Activated T-cell treated with anti-CD3 and anti-CD28 coated beads, Interleukin-2, amount 50 U/mL, for 72 hours (primary cell): ENCODE measurements around the gene RAB25. TPM values are rescaled to one million over a fixed set of nuclear protein-coding genes. Genes with fewer than 3 reads are reported as not detected.
A peak's percentile ranks its signal among the peaks of the same experiment; 100 is the strongest.
"Not testable (repeated sequence)": the region's sequence is repeated elsewhere in the genome, so short reads cannot be mapped to it uniquely, and the experiment has no call there.

ENCODE experiments used
- ATAC-seq, 2 donors: fragments of 150-1000 bp; cut with Tn5 transposase; replicated peaks in 1 of 2; 2 replicates each; pipeline ENCODE4 v1.10.0; 2021; ENCODE audit warnings: moderate library complexity in 2 of 2, mild to moderate bottlenecking in 1 of 2
- DNase-seq, 2 donors: peaks; one replicate each; pipeline ENCODE4 v3.0.0; 2021 to 2022; ENCODE audit warnings: mixed read lengths in 1 of 2
- H3K27ac Mint-ChIP-seq: one replicate; pipeline ENCODE4 v1.8.0; 2022; ENCODE audit warnings: mild to moderate bottlenecking, moderate library complexity, mixed read lengths
- H3K27me3 Mint-ChIP-seq: one replicate; pipeline ENCODE4 v1.8.0; 2022; ENCODE audit warnings: low read depth, mixed read lengths
- H3K36me3 Mint-ChIP-seq, 2 donors: one replicate each; pipeline ENCODE4 v1.8.0; 2022; ENCODE audit warnings: mixed read lengths in 2 of 2, mild to moderate bottlenecking in 1 of 2; ENCODE audit not compliant: insufficient read depth in 2 of 2
- H3K4me1 Mint-ChIP-seq: one replicate; pipeline ENCODE4 v1.8.0; 2022; ENCODE audit warnings: low read depth, mixed read lengths
- H3K4me3 Mint-ChIP-seq, 2 donors: one replicate each; pipeline ENCODE4 v1.8.0; 2022; ENCODE audit warnings: mild to moderate bottlenecking in 2 of 2, mixed read lengths in 2 of 2, moderate library complexity in 2 of 2
- H3K9me3 Mint-ChIP-seq, 2 donors: one replicate each; pipeline ENCODE4 v1.8.0; 2022; ENCODE audit warnings: mixed read lengths in 2 of 2
- total RNA-seq, 2 donors: library from RNA; stranded (reverse); gene quantifications; one replicate each; pipeline ENCODE4 v1.2.3, GENCODE V29; 2022

RAB25 gene
- total RNA-seq, result under 1 TPM; 0.53 to 0.95 TPM

DNA sequence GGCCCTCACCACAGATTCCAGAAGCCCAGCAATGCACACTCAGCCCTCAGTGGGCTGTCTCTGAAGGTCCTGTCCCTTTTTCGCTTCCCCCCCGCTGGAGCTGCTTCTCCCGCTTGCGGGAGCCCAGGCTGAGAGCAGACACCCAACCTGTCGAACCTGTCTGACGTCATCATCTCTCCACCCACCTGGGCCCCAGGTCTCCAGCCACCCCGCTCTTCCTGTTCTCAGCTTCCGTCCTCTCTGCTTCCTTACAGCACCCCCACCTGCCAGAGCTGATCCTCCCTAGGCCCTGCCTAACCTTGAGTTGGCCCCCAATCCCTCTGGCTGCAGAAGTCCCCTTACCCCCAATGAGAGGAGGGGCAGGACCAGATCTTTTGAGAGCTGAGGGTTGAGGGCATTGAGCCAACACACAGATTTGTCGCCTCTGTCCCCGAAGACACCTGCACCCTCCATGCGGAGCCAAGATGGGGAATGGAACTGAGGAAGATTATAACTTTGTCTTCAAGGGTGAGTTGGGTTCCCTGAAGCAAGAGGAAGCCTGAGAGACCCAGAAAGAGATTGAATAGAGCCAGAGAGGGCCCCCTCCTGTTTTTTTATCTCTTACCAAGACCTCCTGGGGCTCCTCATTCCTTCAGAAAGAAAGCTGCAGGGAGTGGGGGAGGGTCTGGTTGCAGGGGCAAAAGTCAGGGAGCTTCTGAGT lies at the start of gene RAB25:
Gene RAB25 (plus strand): TSS at position 224 of the 700 bp plus-strand sequence. CDS start 241 bp downstream, at position 465.
- Mint-ChIP-seq H3K4me3 (no peak within 1 kb of the TSS), H3K36me3 (peaks cover 0 to 2% of the 10 kb centered on the region in 2 donors), H3K9me3 (no peaks in the 10 kb centered on the region), H3K27me3 (no peaks in the 10 kb centered on the region), H3K27ac (peak within 1 kb of the TSS; percentile 20), H3K4me1 (peaks cover 28% of the 10 kb centered on the region)
- ATAC-seq, result no peak
- no peak for DNase-seq

DNA sequence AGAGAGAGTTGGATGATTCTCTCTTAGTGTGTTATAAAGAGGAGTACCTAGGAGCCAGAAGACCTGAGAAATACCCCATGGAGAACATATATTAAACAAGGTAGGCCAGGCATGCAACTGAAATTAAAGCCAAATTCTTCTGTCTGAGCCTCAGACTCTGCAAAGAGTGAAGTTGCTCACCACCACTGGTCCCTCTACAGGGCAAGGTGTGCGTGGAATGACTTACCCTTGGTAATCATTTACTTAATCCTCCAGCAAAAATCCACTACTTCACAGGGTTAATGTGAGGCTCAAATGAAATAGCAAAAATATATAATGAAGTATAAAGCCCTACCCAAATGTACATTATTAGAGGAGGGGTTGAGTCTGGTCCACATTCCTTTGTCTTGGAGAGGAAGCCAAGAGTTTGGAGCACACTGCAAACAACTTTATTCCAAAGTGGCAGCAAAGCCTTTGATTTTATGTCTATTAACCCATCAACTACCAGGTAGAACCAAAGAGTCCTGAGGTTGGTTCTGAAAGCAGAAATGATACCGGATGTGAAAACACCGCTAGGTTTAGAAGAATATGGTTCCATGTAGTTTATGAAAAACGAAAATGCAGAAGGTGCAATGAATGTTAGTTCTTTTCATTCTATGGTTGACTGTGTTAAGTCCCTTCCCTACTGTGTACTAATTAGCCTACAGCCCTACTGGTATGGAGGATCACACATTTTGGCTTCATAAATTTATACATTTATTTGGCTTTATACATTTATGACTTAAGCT lies 48.7 kb upstream of the RAB25 start:
- Mint-ChIP-seq H3K27me3 (no peaks in the 10 kb centered on the region), H3K27ac (peak overlapping the region; percentile 73), H3K4me3 (no peak overlapping the region), H3K36me3 (peaks cover 19 to 33% of the 10 kb centered on the region in 2 donors), H3K9me3 (no peaks in the 10 kb centered on the region), H3K4me1 (no peaks in the 10 kb centered on the region)
- DNase-seq (no peak), ATAC-seq (no peak)

DNA sequence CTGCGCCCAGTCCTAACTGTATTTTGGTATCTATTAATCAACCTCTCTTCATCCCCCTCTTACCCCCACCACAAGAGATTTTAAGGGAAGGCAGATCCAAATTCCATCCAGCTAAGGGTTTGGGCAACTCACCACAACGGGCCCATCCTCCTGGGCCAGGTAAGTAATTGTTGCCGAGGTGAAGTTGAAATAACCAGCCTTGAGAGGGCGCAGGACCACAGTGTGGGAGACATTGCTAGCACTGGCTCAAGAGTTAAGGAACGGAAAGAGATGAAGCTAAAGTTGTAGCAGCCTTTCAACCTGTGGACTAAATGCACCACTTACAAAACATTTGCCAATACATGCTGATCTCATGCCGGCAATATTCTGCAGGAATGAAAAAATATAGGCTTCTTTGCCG lies 46.1 kb upstream of the RAB25 start:
- Mint-ChIP-seq H3K9me3 (no peaks in the 10 kb centered on the region), H3K27me3 (no peaks in the 10 kb centered on the region)

DNA sequence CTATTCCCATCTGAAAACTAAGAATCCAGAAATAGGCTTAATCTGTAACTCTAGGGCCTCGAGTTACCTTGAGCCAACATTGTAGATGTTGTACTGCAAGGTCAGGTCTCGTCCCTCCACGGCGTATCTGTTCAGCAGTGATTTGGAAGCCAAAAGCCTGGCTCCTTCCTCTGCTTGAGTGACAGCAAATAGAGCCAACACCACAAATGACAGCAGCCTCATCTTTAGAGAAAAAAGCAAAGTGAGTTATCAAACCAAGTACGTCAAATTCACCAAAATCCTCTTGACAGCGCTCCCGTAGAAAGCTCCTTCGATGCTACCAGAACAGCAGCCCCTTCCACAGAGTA lies 41.0 kb upstream of the RAB25 start:
- no peak for DNase-seq
- H3K4me1 Mint-ChIP-seq, result peaks cover 22% of the 10 kb centered on the region
- ATAC-seq, result no peak
- H3K27me3 Mint-ChIP-seq, result peaks cover under 1% of the 10 kb centered on the region
- no peaks in the 10 kb centered on the region for H3K9me3 Mint-ChIP-seq
- H3K36me3 Mint-ChIP-seq, result peaks cover 15 to 19% of the 10 kb centered on the region in 2 donors
- peak overlapping the region; percentile 93 to 94 for H3K4me3 Mint-ChIP-seq
- peak overlapping the region; percentile 76 for H3K27ac Mint-ChIP-seq

More for the DNA sequence above, 46.1 kb upstream of the RAB25 start:
- Mint-ChIP-seq H3K4me3 (no peak overlapping the region), H3K27ac (peak overlapping the region; percentile 49), H3K36me3 (peaks cover 21 to 38% of the 10 kb centered on the region in 2 donors), H3K4me1 (peaks cover 10% of the 10 kb centered on the region)
- DNase-seq (no peak), ATAC-seq (no peak)

DNA sequence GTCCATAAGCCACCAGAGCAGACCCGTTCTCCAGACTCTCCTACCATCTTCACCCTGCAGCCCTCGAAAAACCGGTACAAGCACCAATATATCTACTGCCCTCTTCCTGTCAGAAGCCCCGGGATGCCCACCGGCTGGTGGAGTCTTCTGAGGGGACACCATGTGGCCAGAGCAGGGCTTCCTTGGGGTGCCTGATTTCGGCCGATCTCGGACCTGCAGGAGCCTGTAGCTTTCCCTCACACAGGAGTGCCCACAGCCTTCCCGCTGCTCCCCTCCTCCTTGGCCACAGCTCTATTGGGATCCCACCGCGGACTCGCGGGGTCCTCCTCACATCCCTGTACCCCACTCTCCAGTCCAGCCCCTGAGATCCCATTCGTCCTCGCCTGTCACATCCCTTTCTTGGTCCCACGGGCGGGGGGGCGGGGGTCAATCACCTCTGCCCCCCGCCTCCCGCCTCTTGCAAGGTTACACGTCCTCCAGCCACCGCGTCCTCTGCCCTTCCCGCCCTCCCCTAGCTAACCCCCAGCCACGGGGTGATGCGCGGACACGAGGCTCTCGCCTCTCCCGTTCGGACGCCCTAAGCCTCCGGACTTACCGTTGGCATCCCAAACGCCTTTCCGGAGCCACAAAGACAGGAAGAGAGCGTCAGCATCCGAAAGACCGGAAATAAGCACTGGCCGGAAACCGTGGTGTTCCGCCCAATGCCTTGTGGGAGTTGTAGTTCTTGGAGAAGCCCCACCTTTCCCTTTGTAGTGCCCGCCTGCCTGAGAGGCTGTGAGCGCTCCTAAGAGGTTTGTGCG lies 40.5 kb upstream of the RAB25 start, which contains the start of gene SSR2:
Gene SSR2 (minus strand): TSS at position 659 of the 800 bp plus-strand sequence. CDS start 784 bp downstream, outside the sequence.
- Mint-ChIP-seq H3K4me3 (peak within 1 kb of the TSS; percentile 93 to 94), H3K27ac (peak within 1 kb of the TSS; percentile 76), H3K4me1 (peaks cover 25% of the 10 kb centered on the region), H3K36me3 (peaks cover 14 to 19% of the 10 kb centered on the region in 2 donors), H3K27me3 (peaks cover 6% of the 10 kb centered on the region), H3K9me3 (no peaks in the 10 kb centered on the region)
- ATAC-seq, result peak; percentile 100
- peak; percentile 89 to 90 for DNase-seq

DNA sequence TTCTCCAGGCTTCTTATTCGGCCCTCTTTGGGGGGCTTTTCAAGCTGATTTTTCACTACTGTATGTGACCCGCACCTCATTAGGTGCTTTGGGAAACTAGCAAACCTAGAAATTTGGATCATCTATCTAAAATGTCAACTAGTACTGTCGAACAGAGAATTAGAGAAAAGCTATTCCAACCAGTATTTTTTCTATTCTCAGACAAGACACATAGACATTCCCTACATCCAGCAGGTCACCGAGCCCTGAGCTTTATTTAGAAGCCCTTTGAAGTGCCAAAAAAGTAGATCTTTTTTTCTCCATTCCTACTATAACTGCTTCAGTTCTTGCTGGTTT lies 39.9 kb upstream of the RAB25 start:
- Mint-ChIP-seq H3K9me3 (no peaks in the 10 kb centered on the region), H3K4me3 (peak overlapping the region; percentile 93 to 94), H3K4me1 (peaks cover 29% of the 10 kb centered on the region), H3K27ac (peak overlapping the region; percentile 71), H3K27me3 (peaks cover 7% of the 10 kb centered on the region), H3K36me3 (peaks cover 14 to 19% of the 10 kb centered on the region in 2 donors)
- ATAC-seq (no peak), DNase-seq (no peak)

DNA sequence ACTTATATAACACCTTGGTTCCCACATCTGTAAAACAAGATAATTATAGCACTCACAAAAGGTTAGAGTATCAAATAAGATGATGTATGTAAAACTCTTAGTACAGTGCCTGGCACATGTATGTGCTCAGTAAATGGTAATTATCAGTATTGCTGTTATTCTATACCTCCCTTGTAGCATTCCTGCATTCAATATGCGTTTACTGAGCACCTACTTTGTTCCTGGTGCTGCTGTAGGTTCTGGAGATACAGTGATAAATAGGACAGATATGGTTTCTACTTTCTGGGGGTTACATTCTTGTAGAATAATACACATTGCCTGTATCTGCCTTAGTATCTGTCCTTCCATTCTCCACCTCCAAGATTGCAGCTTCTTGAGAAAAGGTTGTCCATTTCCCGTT lies 39.0 kb upstream of the RAB25 start:
- no peaks in the 10 kb centered on the region for H3K9me3 Mint-ChIP-seq
- H3K4me3 Mint-ChIP-seq, result peak overlapping the region; percentile 59 to 63
- ATAC-seq, result no peak
- H3K27ac Mint-ChIP-seq, result peak overlapping the region; percentile 7
- H3K27me3 Mint-ChIP-seq, result peaks cover 7% of the 10 kb centered on the region
- peaks cover 31% of the 10 kb centered on the region for H3K4me1 Mint-ChIP-seq
- H3K36me3 Mint-ChIP-seq, result peaks cover 14 to 17% of the 10 kb centered on the region in 2 donors
- DNase-seq, result no peak

DNA sequence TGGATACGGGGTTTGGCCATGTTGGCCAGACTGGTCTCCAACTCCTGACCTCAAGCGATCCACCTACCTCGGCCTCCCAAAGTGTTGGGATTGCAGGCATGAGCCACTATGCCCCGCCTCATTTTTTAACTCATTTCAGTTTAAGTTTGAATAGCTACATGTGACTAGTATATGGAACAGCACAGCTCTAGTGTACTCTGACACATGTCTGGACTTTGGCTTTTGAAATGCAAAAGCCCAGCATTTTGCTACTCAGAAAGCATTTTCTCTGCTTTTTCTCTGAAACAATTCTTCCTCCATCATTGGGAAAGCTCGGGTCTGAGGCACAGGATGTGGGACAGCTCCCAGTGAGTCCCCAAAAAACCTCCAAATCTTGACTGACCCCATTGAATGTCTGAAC lies 36.2 kb upstream of the RAB25 start:
- no peak for DNase-seq
- no peaks in the 10 kb centered on the region for H3K9me3 Mint-ChIP-seq
- no peak overlapping the region for H3K27ac Mint-ChIP-seq
- H3K27me3 Mint-ChIP-seq, result peaks cover 7% of the 10 kb centered on the region
- H3K4me3 Mint-ChIP-seq, result no peak overlapping the region
- peaks cover 21% of the 10 kb centered on the region for H3K4me1 Mint-ChIP-seq
- H3K36me3 Mint-ChIP-seq, result peaks cover 8% of the 10 kb centered on the region in 2 donors
- no peak for ATAC-seq

DNA sequence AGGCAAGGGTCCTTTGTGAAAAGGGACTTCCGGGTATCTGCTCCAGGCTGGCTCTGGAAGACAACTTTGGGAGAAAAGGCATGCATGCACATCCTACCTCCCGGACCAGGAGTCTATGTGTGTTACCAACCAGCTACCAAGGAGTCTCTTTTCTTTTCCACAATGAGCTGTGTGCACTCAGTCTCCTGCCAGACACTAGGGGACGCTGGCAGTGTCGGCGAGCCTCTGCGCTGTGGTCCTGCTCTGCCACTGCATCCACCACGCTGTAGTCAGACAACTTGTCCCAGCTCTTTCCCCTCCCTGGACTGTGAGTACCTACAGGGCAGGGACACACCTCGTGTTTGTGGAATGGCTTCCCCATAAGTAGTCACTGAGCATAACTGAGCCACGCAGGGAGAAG lies 35.1 kb upstream of the RAB25 start:
- Mint-ChIP-seq H3K36me3 (no peaks in the 10 kb centered on the region), H3K27me3 (peaks cover 7% of the 10 kb centered on the region), H3K4me3 (no peak overlapping the region), H3K4me1 (peaks cover 13% of the 10 kb centered on the region), H3K9me3 (no peaks in the 10 kb centered on the region), H3K27ac (no peak overlapping the region)
- DNase-seq (peak; percentile 51 to 56), ATAC-seq (peak; percentile 77 to 82)

DNA sequence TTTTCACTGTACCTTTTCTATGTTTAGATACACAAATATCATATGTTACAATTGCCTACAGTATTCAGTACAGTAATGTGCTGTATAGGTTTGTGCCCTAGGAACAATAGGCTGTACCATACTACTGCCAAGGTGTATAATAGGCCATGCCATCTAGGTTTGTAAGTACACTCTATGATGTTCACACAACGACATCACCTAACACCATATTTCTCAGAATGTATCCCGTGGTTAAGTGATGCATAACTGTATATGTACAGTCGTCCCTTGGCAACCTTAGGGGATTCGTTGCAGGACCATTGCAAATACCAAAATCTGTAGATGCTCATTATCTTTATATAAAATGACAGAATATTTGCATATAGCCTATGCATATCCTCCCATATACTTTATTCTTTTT lies 34.4 kb upstream of the RAB25 start:
- DNase-seq (peak in 1 of 2 donors; percentile 8), ATAC-seq (peak; percentile 86 to 88)
- Mint-ChIP-seq H3K4me1 (peaks cover 9% of the 10 kb centered on the region), H3K27me3 (peaks cover 7% of the 10 kb centered on the region), H3K36me3 (no peaks in the 10 kb centered on the region), H3K4me3 (no peak overlapping the region), H3K27ac (no peak overlapping the region), H3K9me3 (no peaks in the 10 kb centered on the region)

DNA sequence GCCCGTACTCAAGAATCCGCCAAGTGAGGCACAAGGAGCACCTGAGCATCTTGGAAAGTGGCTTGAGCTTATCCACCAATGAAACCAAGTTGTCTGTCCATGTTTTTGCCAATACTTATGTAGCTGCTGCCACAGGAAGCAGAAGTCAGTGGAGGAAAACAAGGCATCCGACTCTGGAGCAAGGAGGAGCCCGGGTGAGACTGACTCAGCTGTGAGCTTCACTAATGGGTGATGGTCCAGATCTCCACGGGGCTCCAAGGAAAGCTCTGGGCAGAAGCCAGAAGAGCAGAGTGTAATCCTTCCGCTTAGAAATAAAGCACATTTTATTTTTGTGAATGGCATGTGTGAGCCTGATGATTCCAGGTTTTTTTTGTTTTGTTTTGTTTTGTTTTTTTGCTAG lies 27.9 kb upstream of the RAB25 start:
- ATAC-seq (no peak), DNase-seq (no peak)
- Mint-ChIP-seq H3K27ac (no peak overlapping the region), H3K36me3 (peaks cover 0 to 1% of the 10 kb centered on the region in 2 donors), H3K27me3 (no peaks in the 10 kb centered on the region), H3K9me3 (no peaks in the 10 kb centered on the region), H3K4me3 (no peak overlapping the region), H3K4me1 (no peaks in the 10 kb centered on the region)

DNA sequence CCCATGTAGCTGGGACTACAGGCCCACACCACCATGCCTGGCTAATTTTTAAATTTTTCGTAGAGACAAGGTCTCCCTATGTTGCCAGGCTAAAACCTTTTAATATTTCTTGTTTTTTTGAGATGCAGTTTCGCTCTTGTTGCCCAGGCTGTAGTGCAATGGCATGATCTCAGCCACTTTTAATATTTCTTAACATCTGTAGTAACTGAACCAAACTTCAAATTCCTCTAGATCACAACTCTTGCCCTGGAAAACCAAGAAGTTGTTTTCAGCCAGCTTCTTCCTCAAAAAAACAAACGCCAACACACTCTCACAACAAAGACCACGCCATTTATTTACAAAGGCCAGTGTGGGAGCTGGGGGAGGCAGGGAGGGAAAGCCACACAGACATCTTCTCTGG lies 26.0 kb upstream of the RAB25 start:
- not testable (repeated sequence) for H3K36me3 Mint-ChIP-seq, H3K27ac Mint-ChIP-seq, H3K9me3 Mint-ChIP-seq

DNA sequence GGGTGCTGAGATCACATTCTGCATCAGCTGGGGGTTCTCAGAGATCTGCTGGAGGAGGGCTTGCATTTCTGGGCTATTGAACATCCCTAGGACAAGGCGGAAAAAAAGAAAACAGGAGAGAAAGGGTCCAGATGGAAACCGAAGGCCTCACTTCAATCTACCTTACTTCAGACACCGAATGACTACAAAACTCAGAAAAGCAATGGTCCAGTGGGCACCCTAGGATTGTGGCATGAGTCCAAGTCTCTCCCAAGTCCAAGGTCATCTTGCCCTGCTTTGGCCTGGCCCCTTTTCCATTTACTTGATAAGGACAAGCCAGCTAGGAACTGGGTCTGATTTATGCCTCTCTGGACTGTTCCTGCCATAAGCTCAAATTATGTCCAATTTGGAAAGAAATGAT lies 18.1 kb upstream of the RAB25 start:
- Mint-ChIP-seq H3K4me1 (no peaks in the 10 kb centered on the region), H3K36me3 (peaks cover 0 to 9% of the 10 kb centered on the region in 2 donors), H3K27ac (no peak overlapping the region), H3K27me3 (no peaks in the 10 kb centered on the region), H3K4me3 (no peak overlapping the region), H3K9me3 (no peaks in the 10 kb centered on the region)
- ATAC-seq (no peak), DNase-seq (no peak)

More for the DNA sequence above, 26.0 kb upstream of the RAB25 start:
- DNase-seq, H3K27me3 Mint-ChIP-seq, ATAC-seq, H3K4me1 Mint-ChIP-seq, H3K4me3 Mint-ChIP-seq: not testable (repeated sequence)
